ENCODE data around the gene DCHS2.

DNA sequence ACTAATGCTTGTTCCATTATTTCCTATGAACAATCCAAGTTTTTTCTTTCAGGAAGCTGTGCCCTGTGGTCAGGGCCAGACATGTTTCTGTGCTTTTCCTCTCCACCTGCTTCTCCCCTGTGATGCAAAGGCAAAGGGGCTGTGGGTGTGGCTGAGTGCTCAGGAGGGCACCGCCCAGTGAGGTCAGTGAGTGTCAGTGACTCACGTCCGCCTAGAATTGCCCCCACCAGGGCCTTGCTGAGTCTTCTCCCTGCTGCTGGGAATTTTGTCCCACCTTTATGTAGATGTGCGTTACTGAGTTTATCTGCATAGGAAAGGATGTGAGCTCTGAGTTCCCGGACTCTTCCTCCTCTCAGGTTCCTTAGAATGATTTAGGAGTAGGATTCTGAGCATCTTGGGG lies 283.2 kb downstream of the DCHS2 start:
- no peak for TF ChIP-seq SIN3A (IDR thresholded peaks at IDR 0.05; ENCODE audit: borderline replicate concordance, insufficient read depth, low read length)
- TF ChIP-seq POLR2AphosphoS5 (IDR thresholded peaks at IDR 0.05; ENCODE audit: low read depth, low read length): no peak
- TF ChIP-seq, protein P1, sequence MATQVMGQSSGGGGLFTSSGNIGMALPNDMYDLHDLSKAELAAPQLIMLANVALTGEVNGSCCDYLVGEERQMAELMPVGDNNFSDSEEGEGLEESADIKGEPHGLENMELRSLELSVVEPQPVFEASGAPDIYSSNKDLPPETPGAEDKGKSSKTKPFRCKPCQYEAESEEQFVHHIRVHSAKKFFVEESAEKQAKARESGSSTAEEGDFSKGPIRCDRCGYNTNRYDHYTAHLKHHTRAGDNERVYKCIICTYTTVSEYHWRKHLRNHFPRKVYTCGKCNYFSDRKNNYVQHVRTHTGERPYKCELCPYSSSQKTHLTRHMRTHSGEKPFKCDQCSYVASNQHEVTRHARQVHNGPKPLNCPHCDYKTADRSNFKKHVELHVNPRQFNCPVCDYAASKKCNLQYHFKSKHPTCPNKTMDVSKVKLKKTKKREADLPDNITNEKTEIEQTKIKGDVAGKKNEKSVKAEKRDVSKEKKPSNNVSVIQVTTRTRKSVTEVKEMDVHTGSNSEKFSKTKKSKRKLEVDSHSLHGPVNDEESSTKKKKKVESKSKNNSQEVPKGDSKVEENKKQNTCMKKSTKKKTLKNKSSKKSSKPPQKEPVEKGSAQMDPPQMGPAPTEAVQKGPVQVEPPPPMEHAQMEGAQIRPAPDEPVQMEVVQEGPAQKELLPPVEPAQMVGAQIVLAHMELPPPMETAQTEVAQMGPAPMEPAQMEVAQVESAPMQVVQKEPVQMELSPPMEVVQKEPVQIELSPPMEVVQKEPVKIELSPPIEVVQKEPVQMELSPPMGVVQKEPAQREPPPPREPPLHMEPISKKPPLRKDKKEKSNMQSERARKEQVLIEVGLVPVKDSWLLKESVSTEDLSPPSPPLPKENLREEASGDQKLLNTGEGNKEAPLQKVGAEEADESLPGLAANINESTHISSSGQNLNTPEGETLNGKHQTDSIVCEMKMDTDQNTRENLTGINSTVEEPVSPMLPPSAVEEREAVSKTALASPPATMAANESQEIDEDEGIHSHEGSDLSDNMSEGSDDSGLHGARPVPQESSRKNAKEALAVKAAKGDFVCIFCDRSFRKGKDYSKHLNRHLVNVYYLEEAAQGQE (IDR thresholded peaks at IDR 0.05; ENCODE audit: insufficient read depth in 1 of 2, low read depth in 2 of 2, low read length in 2 of 2): no peak
- no peak for TF ChIP-seq TAF1 (IDR thresholded peaks at IDR 0.05; ENCODE audit: borderline replicate concordance, insufficient read depth, low read length)
- no peak for TF ChIP-seq FOXP2 (optimal IDR thresholded peaks at IDR 0.05; ENCODE audit: borderline replicate concordance, extremely low read depth, extremely low read length, insufficient read depth)
